GM21526 (cell line): Measurements from ENCODE around the gene CC2D1B.

Experiments used
- ATAC-seq: cut with Tn5 transposase; IDR thresholded peaks from one replicate; pipeline ENCODE4 v1.9.1; 2021; ENCODE audit warnings: moderate library complexity; ENCODE audit not compliant: unreplicated experiment, low FRiP score

CC2D1B gene

GRCh38 chr1:52306227-52307006 lies 59.6 kb downstream of the CC2D1B start:
- ATAC-seq: no peak

DNA sequence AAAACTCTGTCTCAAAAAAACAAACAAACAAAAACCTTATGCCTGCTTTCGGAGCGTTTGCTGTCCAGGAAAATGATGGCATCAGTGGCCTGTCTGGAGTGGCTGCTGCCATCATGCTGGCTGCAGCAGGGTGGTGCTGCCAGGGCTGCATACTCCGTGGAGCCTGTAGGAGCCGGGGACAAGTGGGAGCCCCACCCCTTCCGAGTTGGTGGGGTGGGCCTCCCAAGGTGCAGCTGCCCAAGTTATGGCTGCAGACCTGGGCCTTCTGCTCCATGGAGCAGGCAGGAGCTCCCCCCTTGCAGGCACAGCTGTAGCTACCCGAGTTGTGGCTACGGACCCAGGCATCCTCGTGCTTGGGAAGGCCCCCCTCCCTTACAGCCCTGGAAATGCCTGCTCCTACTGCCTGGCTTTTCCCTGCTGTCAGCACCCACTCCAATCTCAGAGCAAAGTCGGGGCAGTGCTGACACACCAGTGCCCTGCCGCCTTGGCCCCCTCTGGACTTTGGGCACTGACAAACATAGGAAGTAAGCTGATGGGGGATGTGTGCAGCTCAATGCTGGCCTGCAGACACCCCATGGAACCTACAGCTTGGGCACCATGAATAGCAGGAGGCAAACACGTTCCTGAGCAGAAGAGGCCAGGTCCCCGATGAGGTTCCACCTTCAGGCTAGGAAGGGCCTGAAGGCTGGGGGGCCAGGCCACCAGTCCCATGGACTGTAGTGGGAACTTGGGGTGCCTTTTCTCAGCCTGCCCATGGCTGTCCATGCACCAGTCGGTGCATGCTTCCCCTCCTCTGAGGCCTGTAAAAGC lies 60.4 kb downstream of the CC2D1B start:
- ATAC-seq: no peak
